Fibroblast of gingiva (primary cell): Measurements from ENCODE around the gene EML1.
"Not testable (repeated sequence)": the region's sequence is repeated elsewhere in the genome, so short reads cannot be mapped to it uniquely, and the experiment has no call there.

Experiments
- DNase-seq: peaks from one replicate; pipeline ENCODE4 v3.0.0-alpha.2; 2011; ENCODE audit warnings: low read depth

The EML1 gene

DNA sequence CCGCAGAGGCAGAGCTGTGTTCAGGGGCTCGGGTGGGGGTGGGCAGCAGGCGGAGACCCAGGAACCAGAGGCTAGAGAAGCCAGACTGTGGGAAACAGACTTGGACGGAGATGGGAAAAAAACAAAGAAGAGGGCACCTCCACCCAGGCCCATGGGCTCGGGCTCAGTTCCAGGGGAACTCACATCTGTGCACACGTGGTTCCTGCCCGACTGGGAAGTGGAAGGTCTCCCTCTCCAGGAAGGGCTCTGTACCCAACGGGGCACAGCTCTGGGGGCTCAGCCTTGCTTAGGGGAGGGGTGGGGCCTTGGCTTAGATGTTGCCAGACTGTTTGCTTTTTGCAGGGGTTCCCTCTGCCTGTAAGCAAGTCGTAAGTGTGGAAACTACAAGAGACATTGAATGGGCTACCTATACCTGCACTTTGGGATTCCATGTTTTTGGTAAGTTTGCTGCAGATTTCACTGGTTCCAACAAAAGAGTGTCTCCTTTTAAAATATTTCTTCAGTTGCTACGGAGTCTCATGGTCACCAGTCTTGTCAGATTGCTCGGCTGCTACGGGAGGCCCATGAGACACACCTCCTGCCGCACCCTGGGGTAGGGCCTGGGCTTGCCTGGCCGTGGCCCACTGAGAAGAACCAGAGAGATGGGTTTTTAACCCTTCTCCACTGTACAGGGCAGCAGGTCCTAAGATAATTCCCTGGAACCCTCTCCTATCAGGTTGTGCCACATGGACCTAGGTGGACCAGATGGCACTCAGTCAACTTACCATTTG is 144.4 kb downstream of the EML1 start:
- DNase-seq, result no peak

DNA sequence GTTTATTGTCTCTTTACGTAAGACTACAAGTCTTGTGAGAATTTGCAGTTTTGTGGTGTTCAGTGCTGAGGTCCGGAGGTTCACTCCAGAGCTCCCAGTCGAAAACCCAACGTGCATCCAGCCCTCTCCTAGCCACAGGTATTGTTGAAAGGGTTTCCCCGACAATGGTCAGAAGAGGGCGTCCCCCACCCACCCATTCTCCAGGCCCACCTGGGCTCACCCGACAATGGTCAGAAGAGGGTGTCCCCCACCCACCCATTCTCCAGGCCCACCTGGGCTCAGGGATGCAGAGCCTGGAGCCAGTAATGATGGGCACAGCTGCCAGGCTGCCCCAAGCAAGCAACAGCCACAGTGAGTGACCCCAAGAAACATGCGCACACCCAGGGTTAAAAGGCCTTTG is 145.2 kb downstream of the EML1 start:
- DNase-seq, result no peak

DNA sequence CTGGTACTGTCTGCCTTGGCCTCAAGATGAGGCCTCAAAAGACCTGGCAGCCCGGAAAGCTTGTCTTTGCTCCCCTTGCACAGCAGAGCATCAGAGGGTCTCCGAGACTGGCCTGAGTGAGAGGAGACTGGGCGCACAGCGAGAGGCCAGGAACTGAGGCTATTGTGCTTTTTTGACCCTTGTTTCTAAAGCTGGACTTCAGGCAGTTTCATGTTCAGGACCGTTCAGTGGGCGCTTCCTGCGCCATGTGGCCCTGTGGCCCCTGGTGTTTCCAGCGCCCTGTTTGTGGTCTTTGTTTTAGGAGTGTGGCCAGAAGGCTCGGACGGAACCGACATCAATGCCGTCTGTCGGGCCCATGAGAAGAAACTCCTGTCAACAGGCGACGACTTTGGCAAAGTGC is 145.7 kb downstream of the EML1 start:
- DNase-seq, result no peak

DNA sequence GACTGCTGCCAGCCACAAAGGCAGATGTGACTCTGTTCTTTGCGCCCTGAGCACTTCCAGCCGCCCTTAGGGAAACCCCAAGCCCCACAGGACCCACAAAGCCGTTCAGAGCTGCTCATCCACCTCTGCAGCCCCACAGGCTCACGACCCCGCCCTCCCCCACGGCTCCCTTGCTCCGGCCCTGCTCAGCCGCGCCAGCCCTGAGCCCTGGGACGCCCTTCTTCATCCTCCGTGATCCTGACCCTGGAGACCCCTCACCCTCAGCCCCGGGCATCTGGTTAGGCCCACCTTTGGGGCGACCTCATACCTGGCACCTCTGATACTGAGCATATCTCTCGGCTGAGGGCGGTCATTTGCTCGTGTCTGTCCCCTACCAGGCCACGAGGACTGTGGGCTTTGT is 146.2 kb downstream of the EML1 start:
- no peak for DNase-seq

DNA sequence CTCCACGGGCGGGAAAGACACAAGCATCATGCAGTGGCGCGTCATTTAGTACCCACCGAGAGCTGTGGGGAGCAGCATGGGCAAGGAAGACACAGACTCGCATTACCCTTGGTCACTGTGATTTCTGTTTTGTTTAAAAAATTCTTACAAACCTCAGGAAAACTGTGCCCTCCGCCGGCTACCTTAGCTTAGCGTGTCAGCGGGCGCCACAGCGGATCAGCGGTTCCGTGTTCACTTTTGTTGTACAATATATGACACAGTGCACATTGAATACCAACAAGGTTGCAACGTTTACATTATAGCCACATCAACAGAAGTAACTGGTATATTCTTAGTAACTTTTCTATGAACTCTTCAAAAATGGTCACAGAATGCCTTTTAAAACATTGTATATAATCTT is 146.9 kb downstream of the EML1 start:
- no peak for DNase-seq

DNA sequence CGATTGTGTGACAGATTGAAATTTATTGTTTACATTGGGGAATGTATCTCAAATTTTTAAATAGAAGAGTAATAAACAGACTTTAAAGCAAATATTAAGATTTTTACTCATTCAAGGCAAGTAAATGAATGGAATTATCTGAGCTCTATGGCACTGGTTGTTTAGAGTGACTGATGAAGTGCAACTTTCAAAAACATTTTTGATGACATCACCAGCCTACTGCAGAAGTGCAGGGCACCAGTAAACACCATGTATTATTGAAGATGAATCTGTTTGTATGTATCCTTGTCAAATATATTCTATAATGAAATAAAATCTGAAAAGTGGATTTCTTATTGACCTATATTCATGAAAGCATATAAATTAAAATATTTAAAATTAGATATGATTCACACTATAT is 148.0 kb downstream of the EML1 start:
- DNase-seq, result no peak

DNA sequence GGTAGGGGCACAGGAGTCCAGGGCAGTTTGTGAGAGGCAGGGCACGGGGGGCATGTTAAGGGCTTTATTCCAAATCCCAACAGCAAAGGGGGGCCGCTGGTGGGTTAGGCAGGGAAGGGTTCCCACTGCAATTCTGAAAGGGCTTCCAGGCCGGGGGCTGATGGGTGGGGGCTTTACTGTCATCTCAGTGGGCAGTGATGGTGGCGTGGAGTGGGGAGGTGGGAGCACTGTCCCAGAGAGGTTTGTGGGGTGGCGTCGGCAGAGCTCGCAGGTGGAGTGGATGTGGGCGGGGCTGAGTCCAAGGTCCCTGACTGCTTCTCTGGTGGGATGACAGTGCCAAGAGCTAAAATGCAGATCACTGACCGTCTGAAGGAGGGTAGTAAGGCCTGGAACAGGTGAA is 150.4 kb downstream of the EML1 start:
- DNase-seq, result no peak

DNA sequence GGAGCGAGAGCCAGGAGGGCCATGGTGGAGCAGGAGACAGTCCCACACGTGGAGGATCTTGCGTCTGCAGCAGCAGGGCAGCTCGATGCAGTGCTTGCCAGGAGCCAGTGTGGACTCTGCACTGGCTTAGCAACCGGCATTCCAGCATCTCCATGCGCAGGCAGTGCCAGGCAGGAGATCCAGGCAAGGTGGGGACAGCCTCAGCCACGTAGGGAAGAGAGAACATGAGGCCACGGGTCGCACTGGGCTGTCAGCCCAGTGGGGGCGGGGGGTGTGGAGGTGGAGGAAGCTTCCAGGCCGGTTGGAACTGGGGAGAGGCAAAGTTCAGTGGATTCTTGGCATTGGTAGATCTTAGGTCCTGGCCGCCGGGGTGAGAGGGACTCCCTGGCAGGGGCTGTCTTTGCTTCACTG is 151.0 kb downstream of the EML1 start:
- DNase-seq, result no peak

DNA sequence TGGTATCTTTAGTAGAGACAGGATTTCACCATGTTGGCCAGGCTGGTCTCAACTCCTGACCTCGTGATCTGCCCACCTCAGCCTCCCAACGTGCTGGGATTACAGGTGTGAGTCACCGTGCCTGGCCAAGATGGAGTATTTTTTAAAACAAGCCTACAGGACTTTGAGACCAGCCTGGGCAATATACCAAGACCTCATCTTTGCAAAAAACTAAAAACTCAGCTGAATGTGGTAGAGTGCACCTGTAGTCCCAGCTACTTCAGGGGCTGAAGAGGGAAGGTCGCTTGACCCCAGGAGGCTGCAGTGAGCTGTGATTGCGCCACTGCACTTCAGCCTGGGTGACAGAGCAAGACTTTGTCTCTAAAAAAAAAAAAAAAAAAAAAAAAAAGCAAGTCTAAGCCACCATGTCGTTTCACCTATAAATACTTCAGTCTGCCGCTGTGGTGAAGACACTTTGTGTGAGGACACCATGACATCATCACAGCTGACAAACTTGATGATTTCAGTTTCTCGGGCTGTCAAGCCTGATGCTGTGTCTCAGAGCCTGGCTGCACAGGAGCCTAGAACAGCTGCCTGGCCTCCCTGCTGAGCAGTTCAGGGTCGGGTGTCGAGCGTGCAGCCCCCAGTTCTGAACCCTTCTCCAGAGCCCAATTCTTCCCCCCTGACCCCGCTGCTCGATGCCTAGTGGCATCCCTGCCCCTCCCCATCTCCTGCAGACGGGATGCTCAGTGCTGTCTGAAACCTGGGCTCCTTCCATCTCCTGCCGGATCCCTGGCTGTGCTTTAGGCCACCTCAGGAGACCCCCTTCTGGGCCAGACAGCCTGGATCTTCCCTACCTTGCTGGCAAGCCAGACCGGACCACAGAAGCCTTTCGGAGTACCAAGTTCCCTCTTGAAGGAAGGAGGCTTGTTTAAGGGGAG is 152.8 kb downstream of the EML1 start:
- DNase-seq, result no peak

DNA sequence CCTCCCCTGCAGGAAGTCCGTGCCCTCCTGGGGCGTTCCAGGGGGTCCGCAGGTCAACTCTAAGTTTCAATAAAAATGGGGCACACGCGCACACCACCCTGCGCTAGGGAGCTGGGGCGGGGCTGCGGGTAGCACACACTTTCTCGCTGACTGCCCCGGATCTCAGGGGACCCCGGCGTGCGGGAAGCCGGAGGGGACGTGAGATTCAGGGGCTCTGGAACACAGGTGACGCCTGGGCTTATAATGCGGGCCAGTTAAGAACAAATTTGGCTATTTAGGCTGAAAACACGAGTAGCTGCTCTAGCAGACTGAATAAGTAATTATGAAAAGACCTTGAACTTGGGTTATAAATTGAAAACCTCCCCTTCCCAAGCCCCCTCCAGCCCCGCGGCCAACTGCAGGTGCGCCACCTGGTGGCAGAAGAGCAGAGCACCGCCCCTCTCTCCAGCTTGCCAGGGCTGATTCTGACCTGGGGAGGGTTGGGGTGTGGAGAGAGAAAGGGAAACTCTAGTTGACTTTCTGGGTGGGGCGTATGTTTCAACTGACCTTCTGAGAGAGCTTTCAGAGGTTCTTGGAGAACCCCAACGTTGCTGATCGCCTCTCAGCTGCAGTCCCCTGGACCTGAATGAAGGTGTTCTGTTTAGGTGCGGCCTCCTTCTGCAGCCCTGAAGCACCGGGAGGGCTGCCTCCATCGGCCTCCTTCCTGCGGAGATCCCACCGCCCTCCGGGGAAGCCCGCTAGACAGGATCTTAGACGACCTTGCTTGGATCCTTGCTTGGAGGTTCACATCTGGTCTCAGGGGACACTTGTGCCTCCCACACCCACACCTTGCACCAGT is 153.7 kb downstream of the EML1 start:
- DNase-seq, result no peak

DNA sequence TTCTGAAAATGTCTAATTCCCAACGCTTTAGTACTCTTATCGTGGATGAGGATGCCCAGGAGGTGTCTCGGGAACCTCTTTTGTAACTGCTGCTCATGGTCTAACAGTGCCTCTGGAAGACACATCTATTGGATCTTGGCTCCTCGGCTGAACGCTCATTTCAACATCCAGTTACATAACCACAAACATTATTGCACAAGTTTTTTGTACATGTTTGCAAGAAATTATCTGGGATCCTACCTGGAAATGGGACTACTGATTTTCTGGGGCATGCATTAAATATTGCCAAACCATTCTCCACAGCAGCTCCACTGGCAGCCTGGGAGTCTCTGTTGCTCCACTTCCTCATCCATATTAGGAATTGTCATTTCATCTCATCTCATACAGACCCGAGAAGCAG is 154.5 kb downstream of the EML1 start:
- peak; percentile 18 for DNase-seq

DNA sequence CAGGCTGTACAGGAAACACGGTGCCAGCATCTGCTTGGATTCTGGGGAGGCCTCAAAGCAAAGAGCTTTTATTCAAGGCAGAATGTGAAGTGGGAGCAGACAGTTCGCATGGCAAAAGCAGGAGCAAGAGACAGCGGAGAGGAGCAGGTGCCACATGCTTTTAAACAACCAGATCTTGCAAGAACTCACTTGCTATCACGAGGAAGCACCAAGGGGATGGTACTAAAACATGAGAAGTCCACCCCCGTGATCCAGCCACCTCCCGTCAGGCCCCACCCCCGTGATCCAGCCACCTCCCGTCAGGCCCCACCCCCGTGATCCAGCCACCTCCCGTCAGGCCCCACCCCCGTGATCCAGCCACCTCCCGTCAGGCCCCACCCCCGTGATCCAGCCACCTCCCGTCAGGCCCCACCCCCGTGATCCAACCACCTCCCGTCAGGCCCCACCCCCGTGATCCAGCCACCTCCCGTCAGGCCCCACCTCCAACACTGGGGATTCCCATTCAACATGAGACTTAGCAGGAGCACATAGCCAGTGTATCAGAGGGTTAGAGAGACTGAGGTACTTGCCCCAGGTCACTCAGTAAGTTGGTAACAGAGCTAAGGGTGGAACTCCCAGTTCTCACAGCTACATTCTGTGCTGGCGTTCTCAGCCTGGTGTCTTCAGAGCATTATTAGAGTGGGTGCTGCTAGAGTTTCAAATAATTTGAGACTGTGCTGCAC is 156.0 kb downstream of the EML1 start:
- not testable (repeated sequence) for DNase-seq

DNA sequence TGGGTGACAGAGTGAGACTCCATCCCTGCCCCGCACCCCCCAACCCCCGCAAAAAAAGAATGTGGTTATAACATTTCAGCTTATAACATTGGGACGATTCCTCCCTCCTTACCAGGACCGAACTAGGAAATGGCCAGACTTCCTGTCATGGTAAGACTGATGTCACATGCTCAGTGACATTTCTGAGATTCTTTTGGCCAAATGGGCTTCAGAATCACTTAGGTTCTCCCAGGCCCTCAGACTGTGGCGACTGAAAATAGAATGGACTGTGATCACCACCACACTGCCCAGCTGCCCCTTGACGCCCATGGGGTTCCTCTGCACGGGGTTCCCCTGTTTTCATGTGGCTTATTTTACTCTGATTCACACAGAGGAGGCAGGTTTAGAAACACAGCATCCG is 157.0 kb downstream of the EML1 start:
- no peak for DNase-seq

DNA sequence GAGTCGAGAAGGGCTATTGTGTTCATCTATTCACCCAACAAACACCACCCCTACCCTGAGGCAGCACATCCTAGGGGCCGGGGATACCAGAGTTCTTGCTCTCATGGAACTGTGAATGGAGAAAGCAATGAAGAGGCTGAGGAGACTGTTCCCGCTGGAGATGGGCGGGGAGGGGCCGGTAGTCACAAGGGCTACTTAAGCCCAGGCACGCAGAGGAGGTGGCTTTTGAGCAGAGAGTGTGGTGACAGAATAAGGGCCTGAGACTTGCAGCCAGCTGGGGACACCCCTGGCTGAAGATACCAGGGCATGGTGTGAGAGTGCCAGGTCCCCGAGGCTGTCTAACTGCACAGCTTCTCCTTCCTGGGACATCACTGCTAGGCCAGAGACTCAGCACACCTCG is 157.9 kb downstream of the EML1 start:
- no peak for DNase-seq

DNA sequence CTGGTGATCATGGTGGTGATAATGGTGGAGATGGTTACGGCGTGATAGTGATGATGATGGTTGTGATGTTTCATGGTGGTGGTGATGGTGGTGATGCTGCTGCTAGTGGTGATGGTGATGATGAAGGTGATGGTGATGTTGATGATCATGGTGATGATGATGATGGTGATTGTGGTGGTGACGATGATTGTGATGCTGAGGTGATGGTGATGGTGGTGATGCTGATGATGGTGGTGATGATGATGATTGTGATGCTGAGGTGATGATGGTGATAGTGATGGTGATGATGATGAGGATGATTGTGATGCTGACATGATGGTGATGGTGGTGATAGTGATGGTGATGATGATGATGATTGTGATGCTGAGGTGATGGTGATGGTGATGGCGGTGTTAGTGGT is 158.8 kb downstream of the EML1 start:
- no peak for DNase-seq

DNA sequence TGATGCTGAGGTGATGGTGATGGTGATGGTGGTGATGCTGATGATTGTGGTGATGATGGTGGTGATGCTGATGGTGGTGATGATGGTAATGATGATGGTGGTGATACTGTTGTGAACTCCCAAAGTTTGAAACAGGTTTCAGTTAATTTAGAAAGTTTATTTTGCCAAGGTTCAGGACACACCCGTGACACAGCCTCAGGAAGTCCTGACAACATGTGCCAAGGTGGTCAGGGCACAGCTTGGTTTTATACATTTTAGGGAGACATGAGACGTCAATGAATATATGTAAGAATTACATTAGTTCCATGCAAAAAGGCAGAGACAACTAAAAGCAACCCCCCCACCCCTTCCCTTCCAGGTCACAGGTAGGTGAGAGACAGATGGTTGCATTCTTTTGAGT is 159.2 kb downstream of the EML1 start:
- DNase-seq, result no peak

DNA sequence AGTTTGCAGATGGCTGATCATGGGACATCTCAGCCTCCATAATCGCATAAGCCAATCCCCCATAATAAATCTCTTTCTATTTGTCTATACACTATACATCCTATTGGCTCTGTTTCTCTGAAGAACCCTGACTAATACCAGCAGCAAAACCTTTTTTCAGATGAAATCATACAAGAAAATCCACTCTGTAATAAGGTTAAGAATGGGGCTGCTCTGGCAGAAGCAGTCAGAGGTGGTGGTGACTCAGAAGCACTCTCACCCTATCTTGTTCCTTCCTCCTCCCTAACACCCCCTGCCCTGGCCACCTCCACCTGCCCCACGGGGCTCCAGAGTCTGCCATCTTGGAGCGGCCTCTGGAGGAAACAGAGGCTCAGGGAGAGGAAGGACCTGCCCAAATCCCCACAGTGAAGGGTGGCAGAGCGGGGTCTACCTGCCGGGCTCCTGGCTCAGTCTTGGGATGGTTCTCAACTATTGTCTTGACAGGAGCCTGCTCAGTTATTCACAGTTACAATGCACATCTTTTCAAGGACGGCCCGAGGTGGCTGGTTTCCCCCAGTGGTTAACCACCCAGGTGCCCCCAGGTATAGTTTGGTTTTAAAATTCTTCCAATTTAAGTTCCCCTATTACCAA is 162.7 kb downstream of the EML1 start:
- no peak for DNase-seq

DNA sequence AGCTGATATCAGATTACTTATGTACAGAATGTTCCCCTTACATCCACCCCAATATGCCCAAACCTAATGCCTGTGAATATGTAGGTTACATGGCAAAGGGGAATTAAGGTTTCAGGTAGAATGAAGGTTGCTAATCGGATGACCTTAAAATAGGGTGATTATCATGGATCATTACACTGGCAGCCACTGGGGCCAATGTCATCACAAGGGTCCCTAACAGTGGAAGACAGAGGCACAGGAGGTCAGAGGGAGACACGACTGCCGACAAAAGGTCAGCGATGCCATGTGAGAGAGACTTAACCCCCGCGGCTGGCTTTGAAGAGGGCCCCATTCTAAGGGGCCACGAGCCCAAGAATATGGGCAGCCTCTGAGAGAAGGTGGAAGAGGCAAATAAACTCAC is 165.2 kb downstream of the EML1 start:
- no peak for DNase-seq

DNA sequence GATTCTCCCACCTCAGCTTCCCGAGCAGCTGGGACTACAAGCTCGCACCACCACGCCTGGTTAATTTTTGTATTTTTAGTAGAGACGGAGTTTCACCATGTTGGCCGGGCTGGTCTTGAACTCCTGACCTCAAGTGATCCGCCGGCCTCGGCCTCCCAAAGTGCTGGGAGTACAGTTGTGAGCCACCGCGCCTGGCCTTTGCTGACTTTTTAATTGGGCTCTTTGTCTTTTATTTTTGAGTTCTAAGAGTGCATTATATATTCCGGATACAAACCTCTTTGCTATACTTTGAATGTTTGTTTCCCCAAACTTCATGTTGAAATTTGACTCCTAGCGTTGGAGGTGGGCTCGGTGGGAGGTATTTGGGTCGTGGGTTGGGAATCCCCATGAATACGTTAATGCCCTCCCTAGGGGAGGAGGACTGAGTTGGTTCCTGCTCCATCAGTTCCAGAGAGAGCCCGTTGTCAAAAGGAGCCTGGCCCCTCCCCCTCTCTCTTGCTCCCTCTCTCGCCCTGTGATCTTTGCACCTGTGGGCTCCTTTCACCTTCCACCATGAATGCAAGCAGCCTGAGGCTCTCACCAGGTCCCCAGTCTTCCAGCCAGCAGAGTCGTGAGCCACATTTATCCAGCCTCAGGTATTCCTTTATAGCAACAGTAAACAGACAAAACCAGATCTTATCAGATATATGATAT is 168.8 kb downstream of the EML1 start:
- no peak for DNase-seq

DNA sequence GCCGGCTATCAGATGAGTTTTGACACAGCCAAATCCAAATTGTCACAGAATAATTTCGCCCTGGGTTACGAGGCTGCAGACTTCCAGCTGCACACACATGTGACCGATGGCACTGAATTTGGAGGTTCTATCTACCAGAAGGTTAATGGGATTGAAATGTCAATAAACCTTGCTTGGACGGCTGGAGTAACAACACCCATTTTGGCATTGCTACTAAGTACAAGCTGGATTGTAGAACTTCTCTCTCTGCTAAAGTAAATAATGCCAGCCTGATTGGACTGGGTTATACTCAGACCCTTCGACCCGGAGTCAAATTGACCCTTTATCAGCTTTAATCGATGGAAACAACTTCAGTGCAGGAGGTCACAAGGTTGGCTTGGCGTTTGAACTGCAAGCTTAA is 171.8 kb downstream of the EML1 start:
- no peak for DNase-seq
